ENCODE data around the gene OLFML3.
"Not testable (repeated sequence)": the region's sequence is repeated elsewhere in the genome, so short reads cannot be mapped to it uniquely, and the experiment has no call there.

OLFML3 gene

DNA sequence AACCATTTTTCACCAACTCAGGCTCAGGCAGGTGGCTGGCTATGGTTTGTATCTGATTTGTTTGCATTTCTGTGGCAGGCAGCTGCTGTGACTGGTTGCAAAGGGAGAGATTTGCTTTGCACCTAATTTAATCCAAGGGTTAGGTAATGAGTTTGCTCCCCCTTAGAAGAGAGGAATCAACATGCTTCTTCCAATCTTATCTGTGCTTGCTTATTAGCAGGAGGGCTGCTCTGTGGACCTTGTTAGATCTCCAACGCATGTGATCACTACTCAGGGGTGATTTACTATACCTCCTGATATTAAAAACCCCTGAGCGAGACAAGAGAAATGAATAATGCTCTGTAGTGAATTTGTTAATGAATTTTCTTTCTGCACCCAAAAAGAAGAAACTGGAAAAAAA lies 20.5 kb downstream of the OLFML3 start:
- H3K9me3 ChIP-seq (ENCODE audit: severe bottlenecking): no peaks in the 10 kb centered on the region
- no peaks in the 10 kb centered on the region for H3K36me3 ChIP-seq (ENCODE audit: low read depth)
- no peak overlapping the region for H3K4me3 ChIP-seq (ENCODE audit: severe bottlenecking)
- TF ChIP-seq, protein P1, sequence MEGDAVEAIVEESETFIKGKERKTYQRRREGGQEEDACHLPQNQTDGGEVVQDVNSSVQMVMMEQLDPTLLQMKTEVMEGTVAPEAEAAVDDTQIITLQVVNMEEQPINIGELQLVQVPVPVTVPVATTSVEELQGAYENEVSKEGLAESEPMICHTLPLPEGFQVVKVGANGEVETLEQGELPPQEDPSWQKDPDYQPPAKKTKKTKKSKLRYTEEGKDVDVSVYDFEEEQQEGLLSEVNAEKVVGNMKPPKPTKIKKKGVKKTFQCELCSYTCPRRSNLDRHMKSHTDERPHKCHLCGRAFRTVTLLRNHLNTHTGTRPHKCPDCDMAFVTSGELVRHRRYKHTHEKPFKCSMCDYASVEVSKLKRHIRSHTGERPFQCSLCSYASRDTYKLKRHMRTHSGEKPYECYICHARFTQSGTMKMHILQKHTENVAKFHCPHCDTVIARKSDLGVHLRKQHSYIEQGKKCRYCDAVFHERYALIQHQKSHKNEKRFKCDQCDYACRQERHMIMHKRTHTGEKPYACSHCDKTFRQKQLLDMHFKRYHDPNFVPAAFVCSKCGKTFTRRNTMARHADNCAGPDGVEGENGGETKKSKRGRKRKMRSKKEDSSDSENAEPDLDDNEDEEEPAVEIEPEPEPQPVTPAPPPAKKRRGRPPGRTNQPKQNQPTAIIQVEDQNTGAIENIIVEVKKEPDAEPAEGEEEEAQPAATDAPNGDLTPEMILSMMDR (IDR thresholded peaks at IDR 0.05; ENCODE audit: poor library complexity, severe bottlenecking): no peak
- no peak for DNase-seq (ENCODE audit: low spot score)
- H3K4me1 ChIP-seq (ENCODE audit: insufficient read depth, poor library complexity, severe bottlenecking): no peaks in the 10 kb centered on the region
- no peak overlapping the region for H3K27ac ChIP-seq (ENCODE audit: poor library complexity, severe bottlenecking)
- no peak for ATAC-seq (ENCODE audit: low read depth)
- H3K27me3 ChIP-seq (ENCODE audit: insufficient read depth, poor library complexity, severe bottlenecking): no peaks in the 10 kb centered on the region

- no peak for ATAC-seq (ENCODE audit: low read depth)
- H3K4me1 ChIP-seq (ENCODE audit: insufficient read depth, poor library complexity, severe bottlenecking): no peaks in the 10 kb centered on the region
- no peaks in the 10 kb centered on the region for H3K9me3 ChIP-seq (ENCODE audit: severe bottlenecking)
- H3K4me3 ChIP-seq (ENCODE audit: severe bottlenecking): no peak overlapping the region
- no peak overlapping the region for H3K27ac ChIP-seq (ENCODE audit: poor library complexity, severe bottlenecking)
- DNase-seq (ENCODE audit: low spot score): no peak
- H3K36me3 ChIP-seq (ENCODE audit: low read depth): no peaks in the 10 kb centered on the region
- no peaks in the 10 kb centered on the region for H3K27me3 ChIP-seq (ENCODE audit: insufficient read depth, poor library complexity, severe bottlenecking)
- TF ChIP-seq, protein P1 (IDR thresholded peaks at IDR 0.05; ENCODE audit: poor library complexity, severe bottlenecking): no peak
These were observed 21.1 kb downstream of the OLFML3 start for GRCh38 chr1:114000406-114000805.

- ATAC-seq (ENCODE audit: low read depth) (no peak), DNase-seq (ENCODE audit: low spot score) (no peak)
- no peak overlapping the region for H3K27ac ChIP-seq (ENCODE audit: poor library complexity, severe bottlenecking)
- no peaks in the 10 kb centered on the region for H3K9me3 ChIP-seq (ENCODE audit: severe bottlenecking)
- H3K4me1 ChIP-seq (ENCODE audit: insufficient read depth, poor library complexity, severe bottlenecking): no peaks in the 10 kb centered on the region
- TF ChIP-seq, protein P1 (IDR thresholded peaks at IDR 0.05; ENCODE audit: poor library complexity, severe bottlenecking): no peak
- H3K36me3 ChIP-seq (ENCODE audit: low read depth): no peaks in the 10 kb centered on the region
- H3K4me3 ChIP-seq (ENCODE audit: severe bottlenecking): no peak overlapping the region
- H3K27me3 ChIP-seq (ENCODE audit: insufficient read depth, poor library complexity, severe bottlenecking): no peaks in the 10 kb centered on the region
These were observed 23.4 kb downstream of the OLFML3 start for GRCh38 chr1:114002492-114003239.

DNA sequence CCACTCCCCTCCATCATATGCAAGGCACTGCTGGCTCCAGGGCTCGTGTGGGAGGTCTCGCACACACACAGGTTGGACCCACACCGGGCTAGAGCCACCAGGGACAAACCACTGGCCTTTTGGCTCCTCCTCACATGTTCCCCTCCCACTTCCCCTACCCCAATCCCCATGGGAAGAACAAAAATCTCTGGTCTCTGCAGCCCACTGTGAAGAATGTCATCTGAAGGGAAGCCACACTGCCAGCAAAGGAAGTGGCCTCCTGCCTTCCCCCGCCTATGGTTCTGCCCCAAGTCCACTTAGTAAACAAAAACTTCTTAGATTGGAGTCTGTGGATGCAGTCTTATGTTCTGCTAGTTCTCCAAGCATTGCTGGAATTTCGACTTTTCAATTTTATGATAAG lies 24.2 kb downstream of the OLFML3 start:
- Histone ChIP-seq H3K27me3 (ENCODE audit: insufficient read depth, poor library complexity, severe bottlenecking) (no peaks in the 10 kb centered on the region), H3K27ac (ENCODE audit: poor library complexity, severe bottlenecking) (no peak overlapping the region), H3K9me3 (ENCODE audit: severe bottlenecking) (no peaks in the 10 kb centered on the region), H3K4me1 (ENCODE audit: insufficient read depth, poor library complexity, severe bottlenecking) (no peaks in the 10 kb centered on the region), H3K4me3 (ENCODE audit: severe bottlenecking) (no peak overlapping the region), H3K36me3 (ENCODE audit: low read depth) (no peaks in the 10 kb centered on the region)
- DNase-seq (ENCODE audit: low spot score): no peak
- ATAC-seq (ENCODE audit: low read depth): no peak
- TF ChIP-seq, protein P1 (IDR thresholded peaks at IDR 0.05; ENCODE audit: poor library complexity, severe bottlenecking): no peak

DNA sequence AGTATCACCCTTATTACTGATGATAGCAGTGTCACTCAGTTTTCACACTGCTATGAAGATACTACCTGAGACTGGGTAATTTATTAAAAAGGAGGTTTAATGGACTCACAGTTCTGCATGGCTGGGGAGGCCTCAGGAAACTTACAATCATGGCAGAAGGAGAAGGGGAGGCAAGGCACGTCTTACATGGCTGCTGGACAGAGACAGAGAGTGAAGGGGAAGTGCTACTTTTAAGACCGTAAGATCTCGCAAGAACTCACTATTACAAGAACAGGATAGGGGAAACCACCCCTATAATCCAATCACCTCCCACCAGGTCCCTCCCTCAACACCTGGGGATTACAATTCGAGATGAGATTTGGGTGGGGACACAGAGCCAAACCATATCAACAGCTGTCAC lies 27.6 kb downstream of the OLFML3 start:
- DNase-seq (ENCODE audit: low spot score); H3K4me3 ChIP-seq (ENCODE audit: severe bottlenecking); H3K27me3 ChIP-seq (ENCODE audit: insufficient read depth, poor library complexity, severe bottlenecking); H3K4me1 ChIP-seq (ENCODE audit: insufficient read depth, poor library complexity, severe bottlenecking); H3K36me3 ChIP-seq (ENCODE audit: low read depth); H3K27ac ChIP-seq (ENCODE audit: poor library complexity, severe bottlenecking); H3K9me3 ChIP-seq (ENCODE audit: severe bottlenecking); ATAC-seq (ENCODE audit: low read depth): not testable (repeated sequence)
